Right atrium auricular region (tissue), 2 donors: Measurements from ENCODE around the gene ASIC4. TPM values are rescaled to one million over a fixed set of nuclear protein-coding genes. Genes with fewer than 3 reads are reported as not detected.

Experiments used
- DNase-seq: peaks from one replicate; pipeline ENCODE4 v3.0.0-alpha.2; 2019; ENCODE audit warnings: low spot score
- H3K27ac ChIP-seq, 2 donors: fragments of 200-600 bp; sonication (generic); 1 replicate in 1 of 2; 2 replicates in 1 of 2; pipeline ENCODE4 v1.5.1; 2016 to 2019
- H3K27me3 ChIP-seq, 2 donors: fragments of 200-600 bp; sonication (generic); one replicate each; pipeline versions ENCODE4 v1.5.1 to v1.6.0; 2017 to 2019
- H3K36me3 ChIP-seq: fragments of 200-600 bp; sonication (generic); one replicate; pipeline ENCODE4 v1.5.1; 2016
- H3K4me1 ChIP-seq, 2 donors: fragments of 200-600 bp; sonication (generic); one replicate each; pipeline versions ENCODE4 v1.5.1 to v1.6.0; 2017 to 2019
- H3K4me3 ChIP-seq, 2 donors: fragments of 200-600 bp; sonication (generic); 1 replicate in 1 of 2; 2 replicates in 1 of 2; pipeline ENCODE4 v1.5.1; 2017 to 2019; ENCODE audit warnings: mild to moderate bottlenecking in 1 of 2, moderate library complexity in 1 of 2
- H3K9me3 ChIP-seq, 2 donors: fragments of 200-600 bp; sonication (generic); one replicate each; pipeline ENCODE4 v1.5.1; 2019
- total RNA-seq, 2 donors: library from RNA; depleted of rRNA; stranded (reverse); fragments of >200 nt; gene quantifications; one replicate each; pipeline ENCODE4 v1.1.0, GENCODE V29; 2016
- TF ChIP-seq, protein P1 (sequence below), 2 donors: fragments of 200-600 bp; sonication (generic); IDR thresholded peaks; one replicate each; pipeline ENCODE4 v1.5.1; 2019; ENCODE audit warnings: antibody characterized with exemption in 2 of 2

The ASIC4 gene
- total RNA-seq, 2 donors from 2014 or later = not detected

DNA sequence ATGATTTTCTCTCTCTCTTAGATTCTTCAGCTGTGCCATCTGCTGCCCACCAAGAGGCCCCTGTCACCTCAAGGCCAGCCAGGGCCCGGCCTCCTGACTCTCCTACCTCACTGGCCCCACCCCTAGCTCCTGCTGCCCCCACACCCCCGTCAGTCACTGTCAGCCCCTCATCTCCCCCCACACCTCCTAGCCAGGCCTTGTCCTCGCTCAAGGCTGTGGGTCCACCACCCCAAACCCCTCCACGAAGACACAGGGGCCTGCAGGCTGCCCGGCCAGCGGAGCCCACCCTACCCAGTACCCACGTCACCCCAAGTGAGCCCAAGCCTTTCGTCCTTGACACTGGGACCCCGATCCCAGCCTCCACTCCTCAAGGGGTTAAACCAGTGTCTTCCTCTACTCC, 25.0 kb upstream of the ASIC4 start:
- no peak for DNase-seq
- Histone ChIP-seq H3K4me3 (no peak overlapping the region), H3K9me3 (no peaks in the 10 kb centered on the region), H3K36me3 (peaks cover 40% of the 10 kb centered on the region), H3K27ac (peak overlapping the region; percentile 9 to 57), H3K27me3 (no peaks in the 10 kb centered on the region), H3K4me1 (peaks cover 0 to 21% of the 10 kb centered on the region in 2 donors)
- TF ChIP-seq, protein P1, sequence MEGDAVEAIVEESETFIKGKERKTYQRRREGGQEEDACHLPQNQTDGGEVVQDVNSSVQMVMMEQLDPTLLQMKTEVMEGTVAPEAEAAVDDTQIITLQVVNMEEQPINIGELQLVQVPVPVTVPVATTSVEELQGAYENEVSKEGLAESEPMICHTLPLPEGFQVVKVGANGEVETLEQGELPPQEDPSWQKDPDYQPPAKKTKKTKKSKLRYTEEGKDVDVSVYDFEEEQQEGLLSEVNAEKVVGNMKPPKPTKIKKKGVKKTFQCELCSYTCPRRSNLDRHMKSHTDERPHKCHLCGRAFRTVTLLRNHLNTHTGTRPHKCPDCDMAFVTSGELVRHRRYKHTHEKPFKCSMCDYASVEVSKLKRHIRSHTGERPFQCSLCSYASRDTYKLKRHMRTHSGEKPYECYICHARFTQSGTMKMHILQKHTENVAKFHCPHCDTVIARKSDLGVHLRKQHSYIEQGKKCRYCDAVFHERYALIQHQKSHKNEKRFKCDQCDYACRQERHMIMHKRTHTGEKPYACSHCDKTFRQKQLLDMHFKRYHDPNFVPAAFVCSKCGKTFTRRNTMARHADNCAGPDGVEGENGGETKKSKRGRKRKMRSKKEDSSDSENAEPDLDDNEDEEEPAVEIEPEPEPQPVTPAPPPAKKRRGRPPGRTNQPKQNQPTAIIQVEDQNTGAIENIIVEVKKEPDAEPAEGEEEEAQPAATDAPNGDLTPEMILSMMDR (IDR thresholded peaks at IDR 0.05) = no peak

DNA sequence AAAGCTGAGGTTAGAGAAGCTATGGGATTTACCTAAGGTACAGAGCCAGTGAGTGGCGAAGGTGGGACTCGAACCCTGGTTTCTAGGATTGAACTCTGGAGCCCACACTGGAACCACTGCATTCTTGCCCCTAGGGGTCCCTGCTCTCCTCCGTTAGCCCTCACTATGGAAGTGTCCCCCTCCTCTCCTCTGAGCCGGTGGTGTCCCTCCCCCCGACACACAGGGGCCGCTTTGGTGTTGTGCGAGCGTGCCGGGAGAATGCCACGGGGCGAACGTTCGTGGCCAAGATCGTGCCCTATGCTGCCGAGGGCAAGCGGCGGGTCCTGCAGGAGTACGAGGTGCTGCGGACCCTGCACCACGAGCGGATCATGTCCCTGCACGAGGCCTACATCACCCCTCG, 24.1 kb upstream of the ASIC4 start:
- H3K36me3 ChIP-seq = peaks cover 40% of the 10 kb centered on the region
- peak overlapping the region in 1 of 2 donors; percentile 57 for H3K27ac ChIP-seq
- H3K27me3 ChIP-seq = no peaks in the 10 kb centered on the region

DNA sequence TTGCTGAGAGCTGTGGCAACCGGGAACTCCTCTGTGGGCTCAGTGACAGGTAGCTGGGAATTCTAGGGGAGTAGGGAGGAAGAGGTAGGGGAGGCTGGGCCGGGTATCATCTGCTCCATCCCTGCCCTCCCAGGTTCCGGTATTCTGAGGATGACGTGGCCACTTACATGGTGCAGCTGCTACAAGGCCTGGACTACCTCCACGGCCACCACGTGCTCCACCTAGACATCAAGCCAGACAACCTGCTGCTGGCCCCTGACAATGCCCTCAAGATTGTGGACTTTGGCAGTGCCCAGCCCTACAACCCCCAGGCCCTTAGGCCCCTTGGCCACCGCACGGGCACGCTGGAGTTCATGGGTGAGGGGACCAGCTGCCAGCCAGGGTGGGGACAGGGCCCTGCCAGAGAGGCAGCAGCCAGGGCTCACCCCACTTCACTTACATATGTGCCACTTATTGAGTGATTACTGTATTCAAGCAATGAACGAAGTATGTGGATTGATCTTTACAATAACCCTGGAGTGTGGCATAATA, 23.6 kb upstream of the ASIC4 start:
- no peak overlapping the region for H3K4me3 ChIP-seq
- DNase-seq = no peak
- H3K27ac ChIP-seq = peak overlapping the region; percentile 37 to 57
- no peaks in the 10 kb centered on the region for H3K27me3 ChIP-seq
- peaks cover 40% of the 10 kb centered on the region for H3K36me3 ChIP-seq
- no peaks in the 10 kb centered on the region for H3K9me3 ChIP-seq
- TF ChIP-seq, protein P1 (IDR thresholded peaks at IDR 0.05) = no peak
- peaks cover 0 to 26% of the 10 kb centered on the region in 2 donors for H3K4me1 ChIP-seq

More for the DNA sequence above, 24.1 kb upstream of the ASIC4 start:
- Histone ChIP-seq H3K4me1 (peaks cover 0 to 21% of the 10 kb centered on the region in 2 donors), H3K4me3 (no peak overlapping the region), H3K9me3 (no peaks in the 10 kb centered on the region)
- no peak for DNase-seq
- TF ChIP-seq, protein P1 (IDR thresholded peaks at IDR 0.05) = no peak

DNA sequence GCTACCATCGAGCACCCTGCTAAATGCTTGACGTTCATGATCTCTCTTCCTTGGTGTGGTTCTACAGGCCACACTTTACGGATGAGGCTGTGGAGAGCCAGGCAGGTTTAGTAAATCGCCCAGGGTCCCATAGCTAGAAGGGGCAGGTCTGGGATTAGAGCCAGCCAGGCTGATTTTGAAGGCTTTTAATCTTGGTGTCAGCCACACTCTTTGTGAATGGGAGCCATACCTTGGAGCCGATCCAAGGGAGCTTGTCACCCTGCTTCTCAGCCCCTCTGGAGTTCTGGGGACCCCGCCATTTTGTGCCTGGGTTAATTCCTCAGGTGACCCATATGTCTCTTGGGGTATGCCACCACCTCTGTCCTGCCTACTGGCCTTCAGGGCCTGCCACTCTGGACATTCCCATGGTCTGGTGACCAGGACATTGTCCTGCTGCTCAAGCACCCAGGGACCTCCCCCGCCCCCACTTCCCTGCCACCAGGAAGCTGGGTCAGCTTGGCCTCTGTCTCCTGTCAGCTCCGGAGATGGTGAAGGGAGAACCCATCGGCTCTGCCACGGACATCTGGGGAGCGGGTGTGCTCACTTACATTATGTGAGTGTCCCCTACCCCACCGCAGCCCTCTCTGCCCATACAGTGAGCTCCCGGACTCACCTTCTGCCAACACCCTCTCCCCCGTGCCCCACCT, 22.9 kb upstream of the ASIC4 start:
- H3K27me3 ChIP-seq = no peaks in the 10 kb centered on the region
- peaks cover 40% of the 10 kb centered on the region for H3K36me3 ChIP-seq
- TF ChIP-seq, protein P1 (IDR thresholded peaks at IDR 0.05) = no peak
- H3K9me3 ChIP-seq = no peaks in the 10 kb centered on the region
- no peak overlapping the region for H3K4me3 ChIP-seq
- H3K27ac ChIP-seq = peak overlapping the region; percentile 37 to 57
- DNase-seq = no peak
- peaks cover 0 to 33% of the 10 kb centered on the region in 2 donors for H3K4me1 ChIP-seq

DNA sequence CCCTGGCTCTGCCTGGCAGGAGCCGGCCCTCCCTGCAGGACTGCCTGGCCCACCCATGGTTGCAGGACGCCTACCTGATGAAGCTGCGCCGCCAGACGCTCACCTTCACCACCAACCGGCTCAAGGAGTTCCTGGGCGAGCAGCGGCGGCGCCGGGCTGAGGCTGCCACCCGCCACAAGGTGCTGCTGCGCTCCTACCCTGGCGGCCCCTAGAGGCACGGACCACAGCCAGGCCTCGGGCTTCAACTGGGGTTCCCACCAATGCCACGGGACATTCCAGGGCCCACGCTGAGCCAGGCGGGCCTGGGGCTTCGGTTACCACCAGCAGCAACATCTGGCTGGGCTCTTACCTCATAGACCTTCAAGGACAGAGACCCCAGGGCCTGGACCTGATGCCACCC, 21.7 kb upstream of the ASIC4 start:
- no peak for DNase-seq
- no peak overlapping the region for H3K4me3 ChIP-seq
- no peaks in the 10 kb centered on the region for H3K9me3 ChIP-seq
- H3K27ac ChIP-seq = peak overlapping the region in 1 of 2 donors; percentile 57
- peaks cover 36% of the 10 kb centered on the region for H3K36me3 ChIP-seq
- H3K27me3 ChIP-seq = no peaks in the 10 kb centered on the region
- TF ChIP-seq, protein P1 (IDR thresholded peaks at IDR 0.05) = no peak
- peaks cover 0 to 45% of the 10 kb centered on the region in 2 donors for H3K4me1 ChIP-seq
